ENCODE data around the gene SHF.

GRCh38 chr15:45186771-45187577 is 792 bp downstream of the SHF start:
- no peak for TF ChIP-seq CTCF (optimal IDR thresholded peaks at IDR 0.05 in 1 of 3, IDR thresholded peaks at IDR 0.05 in 1 of 3, conservative IDR thresholded peaks at IDR 0.05 in 1 of 3; ENCODE audit: extremely low read depth in 1 of 3, insufficient read depth in 2 of 3, low read length in 3 of 3)
- no peak for TF ChIP-seq EZH2 (IDR thresholded peaks at IDR 0.05; ENCODE audit: low read length)

Measured in keratinocyte (primary cell).